Measurements from ENCODE around the gene BICD2. TPM values are rescaled to one million over a fixed set of nuclear protein-coding genes. Genes with fewer than 3 reads are reported as not detected.
"Not testable (repeated sequence)": the region's sequence is repeated elsewhere in the genome, so short reads cannot be mapped to it uniquely, and the experiment has no call there.

BICD2 gene
- total and polyA plus RNA-seq, 10 of the 15 experiments (the other 5 are each of a cell fraction or from before 2014, with no cell fraction given), result 5.3 to 25.5 (median 14.4) TPM

DNA sequence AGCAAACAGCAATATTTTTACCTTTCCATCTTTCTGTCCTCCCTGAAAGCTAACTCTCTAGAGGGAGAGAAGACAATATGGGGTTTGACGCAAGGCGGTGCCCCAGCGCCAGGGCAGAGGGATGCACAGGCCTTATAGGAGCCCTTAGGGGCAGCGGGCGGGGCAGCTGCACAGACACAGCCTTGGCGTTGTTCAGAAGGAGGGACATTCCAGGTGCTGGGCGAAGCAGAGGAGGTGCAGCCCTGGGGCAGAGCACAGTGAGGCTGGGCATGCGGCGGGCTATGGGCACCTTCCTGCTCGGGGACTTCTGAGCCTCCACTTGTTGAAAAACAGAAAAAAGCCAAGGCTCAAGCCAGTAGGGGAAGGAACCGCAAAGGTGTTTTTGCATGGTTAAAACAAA, 33.7 kb upstream of the BICD2 start:
- DNase-seq (ENCODE audit: low read depth, low spot score), result no peak
- Histone ChIP-seq H3K36me3 (ENCODE audit: control insufficient read depth in 2 of 2, insufficient read depth in 2 of 2, low read length in 1 of 2) (no peaks in the 10 kb centered on the region), H3K9me3 (replicated peaks; ENCODE audit: control insufficient read depth, insufficient read depth, low read length) (peaks cover 3% of the 10 kb centered on the region; the same call in 2 of the 3 replicates), H3K4me2 (ENCODE audit: control insufficient read depth, insufficient read depth) (no peak overlapping the region), H3K27me3 (replicated peaks in 1 of 2; ENCODE audit: control insufficient read depth in 2 of 2, insufficient read depth in 2 of 2, low read length in 1 of 2) (peaks cover 0 to 2% of the 10 kb centered on the region in 2 experiments; a peak in 3 of 4 replicates), H3K4me1 (ENCODE audit: control insufficient read depth, insufficient read depth, low read length) (peaks cover 6% of the 10 kb centered on the region), H4K20me1 (ENCODE audit: control insufficient read depth, insufficient read depth) (no peaks in the 10 kb centered on the region), H3K79me2 (ENCODE audit: control insufficient read depth, insufficient read depth, low read length) (no peaks in the 10 kb centered on the region), H3K4me3 (no peak overlapping the region), H2AFZ (ENCODE audit: control insufficient read depth, low read depth, low read length) (no peak overlapping the region), H3K27ac (ENCODE audit: control insufficient read depth, insufficient read depth) (no peak overlapping the region), H3K9ac (ENCODE audit: control insufficient read depth, insufficient read depth, low read length) (no peak overlapping the region)
- ChIA-PET CTCF (interaction anchor here (1.1 to 2.3 kb wide), 2 partner anchors 16 to 81 kb away, joined by 3 to 7 read pairs; no protein-coding TSS in a partner anchor), POLR2A (no interaction called here), RAD21 (ENCODE audit: unreplicated experiment) (interaction anchor here (1.0 kb wide), 1 partner anchor 8 kb away, joined by 4 read pairs; no protein-coding TSS in a partner anchor), SMC1A (ENCODE audit: uncharacterized antibody, unreplicated experiment) (interaction anchor here (1.4 kb wide), 1 partner anchor 27 kb away, joined by 3 read pairs; no protein-coding TSS in a partner anchor)
- intact Hi-C loops (cut with micrococcal nuclease; ENCODE audit: unreplicated experiment), result no loop called here
- in situ Hi-C loops (cut with MboI), result no loop called here
- BruUV-seq (replicated peaks), result no TSS peak
- no peak for ATAC-seq
- no peak for FAIRE-seq
- no peak for TF ChIP-seq KAT2A (conservative IDR thresholded peaks at IDR 0.05; ENCODE audit: control insufficient read depth, low read depth, low read length)
- WGBS (ENCODE audit: insufficient coverage, insufficient replicate concordance, low lambda C conversion rate, missing lambda C conversion rate), result 89% methylated on average over 11 of the region's 11 CpGs

DNA sequence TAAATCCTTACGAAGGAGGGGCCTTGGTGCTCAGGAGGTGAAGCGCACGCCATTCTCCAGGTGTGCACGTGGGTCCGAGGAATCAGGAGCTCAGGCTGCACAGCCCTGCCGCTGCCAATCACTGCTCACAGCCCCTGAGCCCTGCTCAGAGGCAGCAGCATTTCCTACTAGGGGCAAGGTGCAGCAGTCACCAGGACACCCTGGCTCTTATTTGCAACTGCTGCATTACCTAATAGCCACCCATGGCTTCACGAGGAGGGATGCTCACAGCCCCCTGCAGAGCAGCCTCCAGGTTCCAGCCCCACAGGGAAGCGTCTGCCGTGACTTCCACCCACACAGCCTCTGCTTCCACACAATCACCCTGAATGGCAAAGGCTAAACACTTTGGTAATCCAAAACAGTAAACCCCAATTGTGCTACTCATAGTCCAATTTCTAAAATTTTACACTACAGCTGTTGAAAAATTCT, 31.7 kb upstream of the BICD2 start:
- ChIA-PET RAD21 (ENCODE audit: unreplicated experiment) (interaction anchor here (1.1 kb wide), 1 partner anchor 79 kb away, joined by 4 read pairs; no protein-coding TSS in a partner anchor), CTCF (interaction anchor here (0.8 kb wide), 1 partner anchor 80 kb away, joined by 3 read pairs; no protein-coding TSS in a partner anchor), SMC1A (ENCODE audit: uncharacterized antibody, unreplicated experiment) (interaction anchor here (0.6 kb wide), 1 partner anchor 176 kb away, joined by 3 read pairs; no protein-coding TSS in a partner anchor)
- H3K9ac ChIP-seq (ENCODE audit: control insufficient read depth, insufficient read depth, low read length); H3K36me3 ChIP-seq (ENCODE audit: control insufficient read depth in 2 of 2, insufficient read depth in 2 of 2, low read length in 1 of 2); H3K79me2 ChIP-seq (ENCODE audit: control insufficient read depth, insufficient read depth, low read length); DNase-seq (ENCODE audit: low read depth, low spot score); H3K4me1 ChIP-seq (ENCODE audit: control insufficient read depth, insufficient read depth, low read length); BruUV-seq (replicated peaks); intact Hi-C loops (cut with micrococcal nuclease; ENCODE audit: unreplicated experiment); POLR2A ChIA-PET; in situ Hi-C loops (cut with MboI); H3K27ac ChIP-seq (ENCODE audit: control insufficient read depth, insufficient read depth); H4K20me1 ChIP-seq (ENCODE audit: control insufficient read depth, insufficient read depth); H3K27me3 ChIP-seq (replicated peaks in 1 of 2; ENCODE audit: control insufficient read depth in 2 of 2, insufficient read depth in 2 of 2, low read length in 1 of 2); H3K9me3 ChIP-seq (replicated peaks; ENCODE audit: control insufficient read depth, insufficient read depth, low read length); H3K4me3 ChIP-seq; H3K4me2 ChIP-seq (ENCODE audit: control insufficient read depth, insufficient read depth); H2AFZ ChIP-seq (ENCODE audit: control insufficient read depth, low read depth, low read length); FAIRE-seq: not testable (repeated sequence)
- 24% methylated on average over 9 of the region's 9 CpGs for WGBS (ENCODE audit: insufficient coverage, insufficient replicate concordance, low lambda C conversion rate, missing lambda C conversion rate)
- ATAC-seq, result peak; percentile 24; the same call in 1 of the 3 replicates
